Stimulated activated CD8-positive, alpha-beta memory T cell treated with anti-CD3 and anti-CD28 coated beads, Interleukin-12 subunit alpha, Interleukin-12 subunit beta, amount 100 ng/mL, for 1 hour (primary cell): ENCODE results near the gene RFPL4AL1.
"Not testable (repeated sequence)": the region's sequence is repeated elsewhere in the genome, so short reads cannot be mapped to it uniquely, and the experiment has no call there.

Source experiments
- DNase-seq: peaks from one replicate; pipeline ENCODE4 v3.0.0-alpha.2; 2020; ENCODE audit warnings: low read depth

RFPL4AL1 gene

GRCh38 chr19:55768818-55769217, at the start of gene RFPL4AL1:
RFPL4AL1 (plus strand) TSS chr19:55769118; CDS start chr19:55771805, 2,687 bp downstream.
- not testable (repeated sequence) for DNase-seq

GRCh38 chr19:55720214-55720746, 48.6 kb upstream of the RFPL4AL1 start:
- no peak for DNase-seq

- no peak for DNase-seq
Measured at GRCh38 chr19:55720801-55721200, 48.1 kb upstream of the RFPL4AL1 start.

DNA sequence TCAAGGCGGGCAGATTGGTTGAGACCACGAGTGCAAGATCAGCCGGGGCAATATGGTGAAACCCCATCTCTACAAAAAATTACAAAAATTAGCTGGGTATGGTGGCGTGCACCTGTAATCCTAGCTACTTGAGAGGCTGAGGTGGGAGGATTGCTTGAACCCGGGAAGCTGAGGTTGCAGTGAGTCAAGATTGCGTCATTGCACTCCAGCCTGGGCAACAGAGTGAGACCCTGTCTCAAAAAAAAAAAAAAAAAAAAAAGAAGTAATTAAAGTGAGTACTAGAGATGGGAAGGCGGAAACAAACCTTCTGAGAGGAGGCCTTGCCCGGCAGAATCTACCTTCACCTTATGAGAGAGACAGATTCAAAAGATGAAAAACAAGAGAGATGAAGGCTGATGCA, 45.4 kb upstream of the RFPL4AL1 start:
- no peak for DNase-seq

- DNase-seq, result not testable (repeated sequence)
Measured at GRCh38 chr19:55730378-55730777, 38.5 kb upstream of the RFPL4AL1 start.

DNA sequence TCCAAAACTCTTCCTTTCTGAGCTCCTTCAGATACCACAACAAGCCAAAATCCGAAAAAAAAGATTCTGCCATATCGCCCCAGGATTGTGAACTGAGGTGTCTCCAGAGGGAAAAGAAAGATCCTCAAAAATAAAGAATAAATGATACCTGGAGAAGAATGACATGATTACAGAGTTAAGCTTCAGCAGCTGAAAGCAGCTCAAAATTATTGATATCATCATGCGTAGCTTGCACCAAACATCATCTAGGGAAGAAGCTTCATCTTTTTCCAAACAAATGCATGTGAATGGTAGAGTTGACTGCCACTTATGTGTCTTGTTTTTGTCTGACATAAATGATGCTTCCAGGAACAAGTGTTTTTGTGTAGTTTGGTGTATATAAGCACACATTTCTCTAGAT, 30.6 kb upstream of the RFPL4AL1 start, which contains the start of gene NLRP9:
Gene NLRP9, minus strand, starts transcription at position 101 of the 400 bp plus-strand sequence. Its CDS starts 28 bp downstream, at position 73.
- DNase-seq, result no peak

- DNase-seq, result no peak
Measured at GRCh38 chr19:55750715-55751114, 18.2 kb upstream of the RFPL4AL1 start.

DNA sequence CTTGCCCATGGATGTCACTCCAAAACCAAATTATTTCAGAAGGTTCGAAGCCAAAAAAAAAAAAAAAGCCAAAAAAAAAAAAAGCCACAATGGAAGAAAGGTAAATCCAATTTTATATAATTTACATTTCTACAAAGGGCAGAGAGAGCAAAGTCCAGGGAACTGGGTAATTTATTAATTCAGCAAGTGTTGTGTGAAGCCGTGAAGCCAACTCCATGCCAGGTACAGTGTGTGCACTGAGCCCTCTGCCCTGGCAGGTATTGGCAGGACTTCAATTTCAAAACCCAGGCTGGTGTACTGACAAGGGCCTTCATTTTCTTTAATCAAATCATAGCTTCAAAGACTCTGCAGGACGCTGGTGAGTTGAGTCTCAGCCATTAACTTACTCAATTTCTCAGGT, 15.5 kb upstream of the RFPL4AL1 start:
- DNase-seq, result no peak

DNA sequence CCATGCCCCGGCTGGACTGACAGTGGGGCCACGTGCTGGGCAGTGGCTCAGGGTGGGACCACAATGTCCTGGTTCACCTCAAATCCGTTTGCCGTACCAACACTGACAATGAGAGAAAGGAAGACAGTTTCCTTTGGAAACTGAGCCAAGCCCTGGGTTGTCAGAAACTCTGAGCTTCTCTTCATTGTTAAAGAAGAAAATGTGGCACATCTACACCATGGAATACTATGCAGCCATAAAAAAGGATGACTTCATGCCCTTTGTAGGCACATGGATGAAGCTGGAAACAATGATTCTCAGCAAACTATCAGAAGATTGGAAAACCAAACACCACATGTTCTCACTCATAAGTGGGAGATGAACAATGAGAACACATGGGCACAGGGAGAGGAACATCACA, 12.1 kb upstream of the RFPL4AL1 start:
- not testable (repeated sequence) for DNase-seq

GRCh38 chr19:55758797-55759196, 10.1 kb upstream of the RFPL4AL1 start, which contains the start of gene RFPL4A:
RFPL4A (plus strand) TSS chr19:55759097; CDS start chr19:55761801, 2,704 bp downstream.
- not testable (repeated sequence) for DNase-seq

DNA sequence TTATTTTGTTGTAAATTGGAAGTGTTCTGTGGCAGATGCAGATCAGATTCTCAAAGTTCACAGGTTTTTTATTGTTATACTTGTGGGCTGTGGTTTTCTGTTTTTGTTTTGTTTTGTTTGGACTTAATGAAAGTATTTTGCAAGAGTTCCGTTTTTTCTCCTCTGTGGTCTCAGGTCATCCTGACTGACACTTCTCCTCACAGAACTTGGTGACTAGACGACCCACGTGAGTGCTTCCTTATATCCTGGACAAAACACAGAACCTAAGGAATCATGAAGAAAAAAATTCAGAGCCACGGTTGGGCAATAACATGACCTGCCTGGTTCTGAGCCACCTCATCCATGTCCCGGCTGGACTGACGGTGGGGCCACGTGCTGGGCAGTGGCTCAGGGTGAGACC, 2.5 kb upstream of the RFPL4AL1 start:
- DNase-seq, result no peak

- not testable (repeated sequence) for DNase-seq
Measured at GRCh38 chr19:55769632-55770031, 714 bp downstream of the RFPL4AL1 start.

DNA sequence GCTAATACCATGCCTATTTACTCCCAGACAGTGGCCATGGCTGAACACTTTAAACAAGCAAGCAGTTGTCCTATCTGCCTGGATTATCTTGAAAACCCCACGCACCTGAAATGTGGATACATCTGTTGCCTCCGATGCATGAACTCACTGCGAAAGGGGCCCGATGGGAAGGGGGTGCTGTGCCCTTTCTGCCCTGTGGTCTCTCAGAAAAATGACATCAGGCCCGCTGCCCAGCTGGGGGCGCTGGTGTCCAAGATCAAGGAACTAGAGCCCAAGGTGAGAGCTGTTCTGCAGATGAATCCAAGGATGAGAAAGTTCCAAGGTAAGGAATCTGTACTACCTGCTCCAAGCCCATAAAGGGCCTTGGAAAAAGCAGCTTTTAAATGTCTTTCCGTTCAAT, 8.6 kb downstream of the RFPL4AL1 start:
- DNase-seq, result no peak

GRCh38 chr19:55778331-55778730, 9.4 kb downstream of the RFPL4AL1 start:
- DNase-seq, result no peak

GRCh38 chr19:55781112-55781511, 12.2 kb downstream of the RFPL4AL1 start:
- no peak for DNase-seq

- DNase-seq, result no peak
Measured at GRCh38 chr19:55795021-55795420, 26.1 kb downstream of the RFPL4AL1 start.

- DNase-seq, result no peak
Measured at GRCh38 chr19:55801416-55801815, 32.5 kb downstream of the RFPL4AL1 start.

DNA sequence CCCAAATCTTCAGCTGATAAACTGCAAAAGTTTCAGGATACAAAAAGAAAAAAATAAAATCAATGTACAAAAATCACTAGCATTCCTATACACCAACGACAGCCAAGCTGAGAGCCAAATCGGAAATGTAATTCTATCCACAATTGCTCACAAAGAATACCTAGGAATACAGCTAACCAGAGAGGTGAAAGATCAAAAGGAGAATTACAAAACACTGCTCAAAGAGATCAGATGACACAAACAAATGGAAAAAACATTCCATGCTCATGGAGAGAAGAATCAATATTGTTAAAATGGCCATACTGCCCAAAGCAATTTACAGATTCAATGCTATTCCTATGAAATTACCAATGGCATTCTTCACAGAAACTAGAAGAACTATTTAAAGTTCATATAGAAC, 33.4 kb downstream of the RFPL4AL1 start:
- no peak for DNase-seq

- no peak for DNase-seq
Measured at GRCh38 chr19:55809381-55810058, 40.6 kb downstream of the RFPL4AL1 start.

DNA sequence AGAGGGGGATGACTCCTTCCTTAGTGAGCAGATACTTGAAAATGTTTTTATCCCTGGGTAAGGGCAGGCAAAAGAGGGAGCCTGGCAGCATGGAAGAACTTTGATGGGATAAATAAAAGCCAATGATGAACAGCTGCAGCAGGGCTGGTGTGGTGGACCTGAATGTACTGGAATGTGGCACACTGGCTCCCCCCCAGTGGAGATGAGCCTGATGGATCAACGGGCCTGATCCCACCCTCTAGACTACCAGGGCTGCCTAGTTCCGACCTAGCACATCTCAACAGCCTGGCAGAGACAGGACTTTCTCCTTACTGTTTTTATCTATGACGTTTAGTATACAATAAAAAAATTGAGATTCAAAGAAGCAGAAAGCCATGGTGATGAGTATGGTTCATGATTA, 42.4 kb downstream of the RFPL4AL1 start:
- no peak for DNase-seq

DNA sequence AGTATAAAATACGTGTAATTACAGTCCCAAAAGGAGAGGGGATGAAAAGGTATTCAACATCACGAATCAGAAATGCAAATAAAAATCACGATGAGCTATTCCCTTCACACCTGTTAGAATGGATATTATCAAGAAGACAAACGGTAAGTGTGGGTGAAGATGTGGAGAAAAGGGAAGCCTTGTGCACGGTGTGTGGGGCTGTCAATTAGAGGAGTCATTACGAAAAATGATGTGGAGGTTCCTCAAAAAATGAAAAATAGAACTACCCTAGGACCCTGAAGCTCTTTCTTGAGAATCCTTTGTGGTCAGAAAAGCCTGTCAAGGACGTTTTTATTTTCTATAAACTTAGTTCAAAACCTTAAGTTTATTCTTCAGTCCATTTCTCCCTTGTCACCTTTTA, 43.5 kb downstream of the RFPL4AL1 start:
- no peak for DNase-seq

DNA sequence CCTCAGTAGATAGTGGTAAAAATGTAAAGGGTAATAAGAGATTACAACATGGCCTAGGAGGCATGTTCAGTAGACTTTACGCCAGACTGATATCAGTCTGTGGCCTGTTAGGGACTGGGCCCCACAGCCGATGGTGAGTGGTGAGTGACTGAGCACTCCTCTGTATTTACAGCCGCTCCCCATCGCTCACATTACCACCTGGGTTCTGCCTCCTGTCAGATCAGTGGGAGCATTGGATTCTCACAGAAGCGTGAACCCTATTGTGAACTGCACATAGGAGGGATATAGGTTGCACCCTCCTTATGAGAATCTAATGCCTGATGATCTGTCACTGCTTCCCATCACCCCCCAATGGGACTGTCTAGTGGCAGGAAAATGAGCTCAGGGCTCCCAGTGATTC, 45.0 kb downstream of the RFPL4AL1 start:
- no peak for DNase-seq

DNA sequence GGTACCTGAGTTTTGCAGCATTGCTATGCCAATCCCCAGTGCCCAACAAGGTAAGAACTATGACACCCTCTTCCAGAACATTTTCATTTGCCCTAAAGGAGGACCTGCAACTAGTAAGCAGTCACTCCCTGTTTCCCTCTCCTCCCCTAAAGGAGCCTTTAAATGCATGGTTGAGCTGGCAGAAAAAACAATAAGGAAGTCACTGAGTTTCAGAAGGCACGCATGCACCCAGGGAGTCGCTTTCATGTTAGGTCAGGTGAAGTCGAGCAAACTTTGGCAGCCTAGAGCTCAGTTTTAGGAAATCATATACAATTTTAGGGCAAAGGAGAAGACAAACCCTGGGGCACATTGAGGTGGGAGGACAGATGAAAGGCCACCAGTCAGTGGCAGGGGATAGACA, 51.1 kb downstream of the RFPL4AL1 start:
- DNase-seq, result no peak
